Erythroblast (primary cell): ENCODE results near the gene BAIAP3.

Experiments used
- DNase-seq, 2 experiments: peaks; one replicate each; lab custom pipeline; 2025; lab: John Stamatoyannopoulos, UW
- GATA1 ChIP-seq: IDR thresholded peaks from 2 replicates; pipeline ENCODE4 v1.6.1; 2011; ENCODE audit warnings: low read depth, mild to moderate bottlenecking, control low read depth, low read length, moderate library complexity
- POLR2A ChIP-seq: IDR thresholded peaks from 2 replicates; pipeline ENCODE4 v1.6.1; 2011; ENCODE audit warnings: mild to moderate bottlenecking, low read length

The BAIAP3 gene

DNA sequence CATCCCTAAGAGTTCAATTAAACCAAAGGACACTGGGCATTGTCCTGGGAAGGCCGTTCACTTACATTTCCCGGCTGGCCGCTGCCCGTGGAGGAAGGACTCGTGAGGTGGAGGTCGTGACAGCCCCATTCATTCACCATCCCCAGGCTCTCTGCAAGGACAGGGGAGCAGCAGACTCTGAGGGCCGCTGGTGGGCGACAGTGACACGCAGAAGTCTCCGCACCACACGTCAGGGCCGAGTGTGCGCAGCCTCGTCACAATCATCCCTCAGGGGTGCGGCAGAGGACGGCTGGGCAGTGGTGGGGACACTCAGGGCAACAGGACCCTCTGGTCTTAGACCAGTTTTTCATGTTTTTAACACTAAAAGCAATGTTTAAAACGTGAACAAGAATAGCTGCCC lies 59.4 kb downstream of the BAIAP3 start:
- DNase-seq: no peak
- TF ChIP-seq GATA1 (no peak), POLR2A (no peak)

- TF ChIP-seq POLR2A (no peak), GATA1 (no peak)
- DNase-seq: no peak
Measured at GRCh38 chr16:1393613-1394176, 60.2 kb downstream of the BAIAP3 start.

DNA sequence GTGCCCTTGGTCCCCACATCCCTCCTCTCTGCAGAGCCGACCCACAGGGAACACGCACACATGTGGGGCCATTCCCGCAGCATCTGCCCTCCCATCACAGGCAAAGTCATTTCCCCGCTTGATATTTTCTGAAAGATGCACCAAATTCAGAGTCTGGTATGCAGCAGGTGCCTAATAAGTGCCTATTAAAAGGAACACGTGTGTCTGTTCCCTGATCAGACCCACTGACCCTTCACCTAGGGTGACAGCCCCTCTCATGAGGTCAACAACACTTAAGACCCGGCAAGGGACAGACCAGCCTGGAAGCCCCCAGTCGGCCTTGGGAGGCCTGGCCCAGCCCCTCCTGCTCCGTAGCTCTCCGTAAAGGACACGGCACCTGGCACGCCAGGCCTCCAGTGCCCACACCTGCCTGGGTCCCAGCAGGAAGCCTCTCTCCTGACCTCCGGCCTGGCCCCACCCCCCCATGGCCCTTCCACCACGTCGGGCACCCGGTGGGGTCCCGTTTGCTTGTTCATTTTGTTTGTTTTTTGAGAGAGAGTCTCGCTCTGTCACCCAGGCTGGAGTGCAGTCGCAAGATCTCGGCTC lies 61.0 kb downstream of the BAIAP3 start:
- no peak for DNase-seq
- no peak for TF ChIP-seq POLR2A
- TF ChIP-seq GATA1: no peak

GRCh38 chr16:1395444-1396031 lies 62.1 kb downstream of the BAIAP3 start:
- TF ChIP-seq POLR2A (no peak), GATA1 (no peak)
- no peak for DNase-seq

DNA sequence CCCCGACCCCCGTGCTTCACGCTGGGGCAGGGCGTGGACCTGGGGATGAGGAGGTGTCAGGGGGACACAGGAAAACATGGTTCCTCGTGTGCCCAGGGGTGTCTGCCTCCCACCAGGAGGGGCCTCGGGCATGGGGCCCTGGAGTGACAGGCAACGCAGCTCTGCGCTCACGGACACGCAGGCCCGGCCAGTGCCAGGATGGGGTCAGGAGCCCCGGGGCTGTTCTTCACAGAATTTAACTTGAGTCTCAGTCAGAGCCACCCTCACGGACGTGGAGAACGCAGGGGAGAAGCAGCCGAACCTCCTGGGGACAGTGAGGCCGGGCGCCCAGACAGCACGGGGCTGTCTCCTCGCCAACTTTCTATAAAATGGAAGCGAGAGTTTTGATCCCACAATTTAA lies 64.3 kb downstream of the BAIAP3 start:
- TF ChIP-seq POLR2A (no peak), GATA1 (no peak)
- no peak for DNase-seq

DNA sequence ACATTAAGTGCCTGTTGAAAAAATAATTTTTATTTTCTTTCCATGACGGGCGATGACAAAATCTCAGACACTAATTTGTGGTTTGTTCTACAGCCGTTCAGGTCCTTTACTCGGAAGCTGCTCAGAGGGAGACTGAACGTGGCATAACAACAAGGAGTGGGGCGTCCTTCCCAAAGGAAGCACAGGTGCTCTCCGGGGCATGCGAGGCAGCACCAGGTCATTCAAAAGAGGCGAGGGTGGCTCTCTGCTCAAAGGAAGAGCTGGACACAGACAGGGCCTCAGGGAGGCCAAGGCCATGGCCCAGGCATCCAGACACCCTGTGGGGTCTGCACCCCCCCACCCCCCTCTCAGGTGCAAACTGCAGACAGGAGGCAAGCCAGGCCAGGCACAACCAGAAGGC lies 64.9 kb downstream of the BAIAP3 start:
- no peak for DNase-seq
- no peak for TF ChIP-seq GATA1
- TF ChIP-seq POLR2A: no peak
